ENCODE data around the gene DMAC1.

DNA sequence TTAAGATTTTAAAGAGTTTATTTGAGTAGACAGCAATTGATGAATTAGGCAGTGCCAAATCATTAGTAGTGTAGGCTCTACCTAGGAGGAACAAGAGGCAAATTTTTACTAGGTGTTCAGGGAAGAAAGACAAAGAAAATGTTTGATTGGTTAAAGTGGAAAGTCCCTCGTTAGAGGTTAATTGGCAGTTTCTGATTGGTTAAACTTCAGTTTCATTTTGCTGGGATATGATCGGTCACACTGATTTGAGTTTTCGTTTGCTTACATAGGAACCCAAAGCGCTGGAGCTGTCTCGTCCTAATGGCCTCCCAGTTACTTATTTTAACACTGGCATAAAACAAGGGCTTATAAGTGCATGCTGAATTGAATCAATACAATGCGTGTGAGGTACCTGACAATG, 15.1 kb downstream of the DMAC1 start:
- TF ChIP-seq, protein P1, sequence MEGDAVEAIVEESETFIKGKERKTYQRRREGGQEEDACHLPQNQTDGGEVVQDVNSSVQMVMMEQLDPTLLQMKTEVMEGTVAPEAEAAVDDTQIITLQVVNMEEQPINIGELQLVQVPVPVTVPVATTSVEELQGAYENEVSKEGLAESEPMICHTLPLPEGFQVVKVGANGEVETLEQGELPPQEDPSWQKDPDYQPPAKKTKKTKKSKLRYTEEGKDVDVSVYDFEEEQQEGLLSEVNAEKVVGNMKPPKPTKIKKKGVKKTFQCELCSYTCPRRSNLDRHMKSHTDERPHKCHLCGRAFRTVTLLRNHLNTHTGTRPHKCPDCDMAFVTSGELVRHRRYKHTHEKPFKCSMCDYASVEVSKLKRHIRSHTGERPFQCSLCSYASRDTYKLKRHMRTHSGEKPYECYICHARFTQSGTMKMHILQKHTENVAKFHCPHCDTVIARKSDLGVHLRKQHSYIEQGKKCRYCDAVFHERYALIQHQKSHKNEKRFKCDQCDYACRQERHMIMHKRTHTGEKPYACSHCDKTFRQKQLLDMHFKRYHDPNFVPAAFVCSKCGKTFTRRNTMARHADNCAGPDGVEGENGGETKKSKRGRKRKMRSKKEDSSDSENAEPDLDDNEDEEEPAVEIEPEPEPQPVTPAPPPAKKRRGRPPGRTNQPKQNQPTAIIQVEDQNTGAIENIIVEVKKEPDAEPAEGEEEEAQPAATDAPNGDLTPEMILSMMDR (IDR thresholded peaks at IDR 0.05; ENCODE audit: insufficient read depth, low read depth, low read length) = no peak
- TF ChIP-seq EZH2 (IDR thresholded peaks at IDR 0.05; ENCODE audit: insufficient read depth, low read length) = no peak
